ENCODE data around the gene ARSK. TPM values are rescaled to one million over a fixed set of nuclear protein-coding genes. Genes with fewer than 3 reads are reported as not detected.

The ARSK gene
- polyA plus RNA-seq, 1 of the 3 experiments (the other 2 are of a cell fraction) = 5.6 TPM

- H3F3A ChIP-seq (replicated peaks; ENCODE audit: insufficient read depth) = peaks cover 1% of the 10 kb centered on the region
- no peak overlapping the region for H3K27ac ChIP-seq (ENCODE audit: low read depth in 2 of 2, low read length in 1 of 2)
- no peaks in the 10 kb centered on the region for H3K79me2 ChIP-seq (ENCODE audit: insufficient read depth)
- H4K20me1 ChIP-seq (ENCODE audit: insufficient read depth) = no peaks in the 10 kb centered on the region
- CTCF ChIA-PET = no interaction called here
- POLR2A ChIA-PET = no interaction called here
- H3K4me3 ChIP-seq (ENCODE audit: low read depth in 2 of 2, low read length in 1 of 2) = no peak overlapping the region
- WGBS (ENCODE audit: low lambda C conversion rate) = 93% methylated on average over 1 of the region's 1 CpG
- H3K4me2 ChIP-seq = no peak overlapping the region
- no peak overlapping the region for H3K9ac ChIP-seq
- no peak for DNase-seq
- no peaks in the 10 kb centered on the region for H3K27me3 ChIP-seq (ENCODE audit: insufficient read depth)
- H3K9me3 ChIP-seq = no peaks in the 10 kb centered on the region
- H3K36me3 ChIP-seq (replicated peaks in 1 of 2; ENCODE audit: control insufficient read depth in 1 of 2, insufficient read depth in 2 of 2, low read length in 1 of 2) = peaks cover 89 to 95% of the 10 kb centered on the region in 2 experiments
- H2AFZ ChIP-seq (ENCODE audit: low read depth) = no peak overlapping the region
- no peak for TF ChIP-seq EZH2phosphoT487 (IDR thresholded peaks at IDR 0.05; ENCODE audit: borderline replicate concordance, low read depth)
- TF ChIP-seq FOXJ3 (CRISPR knock-in tag; IDR thresholded peaks at IDR 0.05) = no peak
- TF ChIP-seq SIN3A (IDR thresholded peaks at IDR 0.05; ENCODE audit: borderline replicate concordance, low read depth, low read length) = no peak
- no peak for TF ChIP-seq EP300 (IDR thresholded peaks at IDR 0.05; ENCODE audit: borderline replicate concordance in 1 of 2, low read depth in 1 of 2, low read length in 1 of 2)
- TF ChIP-seq, protein P1, sequence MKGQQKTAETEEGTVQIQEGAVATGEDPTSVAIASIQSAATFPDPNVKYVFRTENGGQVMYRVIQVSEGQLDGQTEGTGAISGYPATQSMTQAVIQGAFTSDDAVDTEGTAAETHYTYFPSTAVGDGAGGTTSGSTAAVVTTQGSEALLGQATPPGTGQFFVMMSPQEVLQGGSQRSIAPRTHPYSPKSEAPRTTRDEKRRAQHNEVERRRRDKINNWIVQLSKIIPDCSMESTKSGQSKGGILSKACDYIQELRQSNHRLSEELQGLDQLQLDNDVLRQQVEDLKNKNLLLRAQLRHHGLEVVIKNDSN (IDR thresholded peaks at IDR 0.05; ENCODE audit: borderline replicate concordance, low read depth) = no peak
- no peak for TF ChIP-seq GATA2 (CRISPR knock-in tag; IDR thresholded peaks at IDR 0.05)
- no peak for TF ChIP-seq RXRA (IDR thresholded peaks at IDR 0.05; ENCODE audit: borderline replicate concordance, low read depth)
- TF ChIP-seq USF2 (IDR thresholded peaks at IDR 0.05; ENCODE audit: borderline replicate concordance, low read depth, low read length) = no peak
- no peak for TF ChIP-seq NFIC (IDR thresholded peaks at IDR 0.05; ENCODE audit: borderline replicate concordance)
- TF ChIP-seq, protein P2, sequence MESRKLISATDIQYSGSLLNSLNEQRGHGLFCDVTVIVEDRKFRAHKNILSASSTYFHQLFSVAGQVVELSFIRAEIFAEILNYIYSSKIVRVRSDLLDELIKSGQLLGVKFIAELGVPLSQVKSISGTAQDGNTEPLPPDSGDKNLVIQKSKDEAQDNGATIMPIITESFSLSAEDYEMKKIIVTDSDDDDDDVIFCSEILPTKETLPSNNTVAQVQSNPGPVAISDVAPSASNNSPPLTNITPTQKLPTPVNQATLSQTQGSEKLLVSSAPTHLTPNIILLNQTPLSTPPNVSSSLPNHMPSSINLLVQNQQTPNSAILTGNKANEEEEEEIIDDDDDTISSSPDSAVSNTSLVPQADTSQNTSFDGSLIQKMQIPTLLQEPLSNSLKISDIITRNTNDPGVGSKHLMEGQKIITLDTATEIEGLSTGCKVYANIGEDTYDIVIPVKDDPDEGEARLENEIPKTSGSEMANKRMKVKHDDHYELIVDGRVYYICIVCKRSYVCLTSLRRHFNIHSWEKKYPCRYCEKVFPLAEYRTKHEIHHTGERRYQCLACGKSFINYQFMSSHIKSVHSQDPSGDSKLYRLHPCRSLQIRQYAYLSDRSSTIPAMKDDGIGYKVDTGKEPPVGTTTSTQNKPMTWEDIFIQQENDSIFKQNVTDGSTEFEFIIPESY (IDR thresholded peaks at IDR 0.05; ENCODE audit: borderline replicate concordance, low read depth) = no peak
- TF ChIP-seq MXI1 (IDR thresholded peaks at IDR 0.05; ENCODE audit: low read depth, low read length) = no peak
- no peak for TF ChIP-seq JUND (IDR thresholded peaks at IDR 0.05)
- TF ChIP-seq RCOR1 (IDR thresholded peaks at IDR 0.05; ENCODE audit: low read length) = no peak
- TF ChIP-seq FOSL2 (IDR thresholded peaks at IDR 0.05; ENCODE audit: borderline replicate concordance, low read depth) = no peak
- TF ChIP-seq TCF12 (IDR thresholded peaks at IDR 0.05) = no peak
- TF ChIP-seq FOXM1 (IDR thresholded peaks at IDR 0.05; ENCODE audit: low read depth) = no peak
- TF ChIP-seq, protein P3, sequence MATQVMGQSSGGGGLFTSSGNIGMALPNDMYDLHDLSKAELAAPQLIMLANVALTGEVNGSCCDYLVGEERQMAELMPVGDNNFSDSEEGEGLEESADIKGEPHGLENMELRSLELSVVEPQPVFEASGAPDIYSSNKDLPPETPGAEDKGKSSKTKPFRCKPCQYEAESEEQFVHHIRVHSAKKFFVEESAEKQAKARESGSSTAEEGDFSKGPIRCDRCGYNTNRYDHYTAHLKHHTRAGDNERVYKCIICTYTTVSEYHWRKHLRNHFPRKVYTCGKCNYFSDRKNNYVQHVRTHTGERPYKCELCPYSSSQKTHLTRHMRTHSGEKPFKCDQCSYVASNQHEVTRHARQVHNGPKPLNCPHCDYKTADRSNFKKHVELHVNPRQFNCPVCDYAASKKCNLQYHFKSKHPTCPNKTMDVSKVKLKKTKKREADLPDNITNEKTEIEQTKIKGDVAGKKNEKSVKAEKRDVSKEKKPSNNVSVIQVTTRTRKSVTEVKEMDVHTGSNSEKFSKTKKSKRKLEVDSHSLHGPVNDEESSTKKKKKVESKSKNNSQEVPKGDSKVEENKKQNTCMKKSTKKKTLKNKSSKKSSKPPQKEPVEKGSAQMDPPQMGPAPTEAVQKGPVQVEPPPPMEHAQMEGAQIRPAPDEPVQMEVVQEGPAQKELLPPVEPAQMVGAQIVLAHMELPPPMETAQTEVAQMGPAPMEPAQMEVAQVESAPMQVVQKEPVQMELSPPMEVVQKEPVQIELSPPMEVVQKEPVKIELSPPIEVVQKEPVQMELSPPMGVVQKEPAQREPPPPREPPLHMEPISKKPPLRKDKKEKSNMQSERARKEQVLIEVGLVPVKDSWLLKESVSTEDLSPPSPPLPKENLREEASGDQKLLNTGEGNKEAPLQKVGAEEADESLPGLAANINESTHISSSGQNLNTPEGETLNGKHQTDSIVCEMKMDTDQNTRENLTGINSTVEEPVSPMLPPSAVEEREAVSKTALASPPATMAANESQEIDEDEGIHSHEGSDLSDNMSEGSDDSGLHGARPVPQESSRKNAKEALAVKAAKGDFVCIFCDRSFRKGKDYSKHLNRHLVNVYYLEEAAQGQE (IDR thresholded peaks at IDR 0.05; ENCODE audit: low read depth, low read length) = no peak
- no peak for TF ChIP-seq RAD21 (IDR thresholded peaks at IDR 0.05; ENCODE audit: low read length)
- no peak for TF ChIP-seq CHD2 (IDR thresholded peaks at IDR 0.05; ENCODE audit: low read length, partially characterized antibody)
- TF ChIP-seq, protein P4, sequence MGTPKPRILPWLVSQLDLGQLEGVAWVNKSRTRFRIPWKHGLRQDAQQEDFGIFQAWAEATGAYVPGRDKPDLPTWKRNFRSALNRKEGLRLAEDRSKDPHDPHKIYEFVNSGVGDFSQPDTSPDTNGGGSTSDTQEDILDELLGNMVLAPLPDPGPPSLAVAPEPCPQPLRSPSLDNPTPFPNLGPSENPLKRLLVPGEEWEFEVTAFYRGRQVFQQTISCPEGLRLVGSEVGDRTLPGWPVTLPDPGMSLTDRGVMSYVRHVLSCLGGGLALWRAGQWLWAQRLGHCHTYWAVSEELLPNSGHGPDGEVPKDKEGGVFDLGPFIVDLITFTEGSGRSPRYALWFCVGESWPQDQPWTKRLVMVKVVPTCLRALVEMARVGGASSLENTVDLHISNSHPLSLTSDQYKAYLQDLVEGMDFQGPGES (IDR thresholded peaks at IDR 0.05; ENCODE audit: low read depth, low read length) = no peak
- no peaks in the 10 kb centered on the region for H3K9me2 ChIP-seq
- H3K4me1 ChIP-seq (ENCODE audit: control insufficient read depth in 1 of 2, insufficient read depth in 2 of 2, low read depth in 1 of 2, low read length in 1 of 2) = no peaks in the 10 kb centered on the region
Measured at GRCh38 chr5:95511606-95512005, 43.3 kb upstream of the ARSK start.

All from SK-N-SH (cell line).